Limb (tissue), 2 donors: ENCODE data around the gene KLHL3.
A peak's percentile ranks its signal among the peaks of the same experiment; 100 is the strongest.
"Not testable (repeated sequence)": the region's sequence is repeated elsewhere in the genome, so short reads cannot be mapped to it uniquely, and the experiment has no call there.

Source experiments
- DNase-seq, 2 donors: peaks; one replicate each; pipeline ENCODE4 v3.0.0-alpha.2; 2016; ENCODE audit errors: extremely low spot score in 2 of 2

KLHL3 gene

GRCh38 chr5:137668637-137669036 lies 67.3 kb downstream of the KLHL3 start:
- no peak for DNase-seq

- DNase-seq: no peak
Observed at GRCh38 chr5:137667341-137667740, 68.5 kb downstream of the KLHL3 start.

GRCh38 chr5:137666901-137667300 lies 69.0 kb downstream of the KLHL3 start:
- DNase-seq: no peak

- no peak for DNase-seq
Observed at GRCh38 chr5:137666461-137666850, 69.4 kb downstream of the KLHL3 start.

GRCh38 chr5:137665678-137666460 lies 70.0 kb downstream of the KLHL3 start:
- DNase-seq: peak in 1 of 2 donors; percentile 7

GRCh38 chr5:137660349-137660817 lies 75.5 kb downstream of the KLHL3 start:
- peak; percentile 65 to 76 for DNase-seq

GRCh38 chr5:137659209-137659608 lies 76.7 kb downstream of the KLHL3 start:
- DNase-seq: no peak

- no peak for DNase-seq
Observed at GRCh38 chr5:137658324-137658723, 77.6 kb downstream of the KLHL3 start.

- DNase-seq: no peak
Observed at GRCh38 chr5:137657073-137657472, 78.8 kb downstream of the KLHL3 start.

GRCh38 chr5:137656558-137656957 lies 79.3 kb downstream of the KLHL3 start:
- no peak for DNase-seq

GRCh38 chr5:137651022-137651421 lies 84.9 kb downstream of the KLHL3 start:
- DNase-seq: no peak

GRCh38 chr5:137649228-137649935 lies 86.5 kb downstream of the KLHL3 start:
- DNase-seq: no peak

- no peak for DNase-seq
Observed at GRCh38 chr5:137648361-137648760, 87.5 kb downstream of the KLHL3 start.

GRCh38 chr5:137647401-137647800 lies 88.5 kb downstream of the KLHL3 start:
- DNase-seq: no peak

- DNase-seq: no peak
Observed at GRCh38 chr5:137646761-137647160, 89.1 kb downstream of the KLHL3 start.

- not testable (repeated sequence) for DNase-seq
Observed at GRCh38 chr5:137643081-137643480, 92.8 kb downstream of the KLHL3 start.

- DNase-seq: no peak
Observed at GRCh38 chr5:137642091-137642490, 93.8 kb downstream of the KLHL3 start.

- DNase-seq: no peak
Observed at GRCh38 chr5:137641148-137641547, 94.7 kb downstream of the KLHL3 start.

GRCh38 chr5:137639645-137640044 lies 96.2 kb downstream of the KLHL3 start:
- no peak for DNase-seq

- DNase-seq: no peak
Observed at GRCh38 chr5:137638841-137639240, 97.0 kb downstream of the KLHL3 start.

- no peak for DNase-seq
Observed at GRCh38 chr5:137636830-137637714, 98.8 kb downstream of the KLHL3 start.

GRCh38 chr5:137636099-137636498 lies 99.8 kb downstream of the KLHL3 start:
- DNase-seq: no peak
